ENCODE results near the gene TOR2A.
"Not testable (repeated sequence)": the region's sequence is repeated elsewhere in the genome, so short reads cannot be mapped to it uniquely, and the experiment has no call there.

Gene TOR2A

GRCh38 chr9:127734747-127735529, at the start of gene TOR2A:
TOR2A (minus strand) TSS chr9:127735294; CDS start chr9:127735270, 24 bp downstream.
- peak within 1 kb of the TSS; percentile 74 to 98 for H3K4me3 ChIP-seq (ENCODE audit: low read depth in 1 of 2, low read length in 1 of 2)
- peak; percentile 100 for TF ChIP-seq CTCF (IDR thresholded peaks at IDR 0.05)
- peaks cover 17 to 21% of the 10 kb centered on the region in 2 experiments for H3K4me1 ChIP-seq (ENCODE audit: control insufficient read depth in 1 of 2, insufficient read depth in 1 of 2, low read depth in 1 of 2, low read length in 1 of 2)

GRCh38 chr9:127783111-127784008, 48.3 kb upstream of the TOR2A start:
- no peaks in the 10 kb centered on the region for H3K27me3 ChIP-seq
- H3K36me3 ChIP-seq = peaks cover 16% of the 10 kb centered on the region
- no peaks in the 10 kb centered on the region for H3K9me3 ChIP-seq
- TF ChIP-seq CTCF (IDR thresholded peaks at IDR 0.05) = peak; percentile 43
- H3K4me3 ChIP-seq (ENCODE audit: low read depth in 1 of 2, low read length in 1 of 2) = peak overlapping the region; percentile 79 to 97
- H3K4me1 ChIP-seq (ENCODE audit: control insufficient read depth in 1 of 2, insufficient read depth in 1 of 2, low read depth in 1 of 2, low read length in 1 of 2) = peaks cover 79 to 80% of the 10 kb centered on the region in 2 experiments
- peak overlapping the region; percentile 90 for H3K27ac ChIP-seq

More at GRCh38 chr9:127734747-127735529, at the start of gene TOR2A:
- Histone ChIP-seq H3K27me3 (no peaks in the 10 kb centered on the region), H3K9me3 (no peaks in the 10 kb centered on the region), H3K36me3 (peaks cover 53% of the 10 kb centered on the region), H3K27ac (peak within 1 kb of the TSS; percentile 99)

GRCh38 chr9:127781806-127782205, 46.7 kb upstream of the TOR2A start:
- H3K9me3 ChIP-seq = no peaks in the 10 kb centered on the region
- H3K27ac ChIP-seq = peak overlapping the region; percentile 90
- no peaks in the 10 kb centered on the region for H3K27me3 ChIP-seq
- no peak for TF ChIP-seq CTCF (IDR thresholded peaks at IDR 0.05)
- peaks cover under 1% of the 10 kb centered on the region for H3K36me3 ChIP-seq
- peak overlapping the region in 1 of 2 experiments; percentile 78 for H3K4me3 ChIP-seq (ENCODE audit: low read depth in 1 of 2, low read length in 1 of 2)
- peaks cover 75 to 84% of the 10 kb centered on the region in 2 experiments for H3K4me1 ChIP-seq (ENCODE audit: control insufficient read depth in 1 of 2, insufficient read depth in 1 of 2, low read depth in 1 of 2, low read length in 1 of 2)

GRCh38 chr9:127780909-127781308, 45.8 kb upstream of the TOR2A start:
- TF ChIP-seq CTCF (IDR thresholded peaks at IDR 0.05) = peak; percentile 56
- H3K27ac ChIP-seq = peak overlapping the region; percentile 90
- not testable (repeated sequence) for H3K9me3 ChIP-seq, H3K27me3 ChIP-seq, H3K36me3 ChIP-seq
- H3K4me3 ChIP-seq (ENCODE audit: low read depth in 1 of 2, low read length in 1 of 2) = peak overlapping the region; percentile 45 to 78
- peaks cover 78 to 87% of the 10 kb centered on the region in 2 experiments for H3K4me1 ChIP-seq (ENCODE audit: control insufficient read depth in 1 of 2, insufficient read depth in 1 of 2, low read depth in 1 of 2, low read length in 1 of 2)

GRCh38 chr9:127780126-127780885, 45.2 kb upstream of the TOR2A start:
- no peak for TF ChIP-seq CTCF (IDR thresholded peaks at IDR 0.05)
- no peaks in the 10 kb centered on the region for H3K9me3 ChIP-seq
- H3K36me3 ChIP-seq = peaks cover 7% of the 10 kb centered on the region
- H3K27me3 ChIP-seq = no peaks in the 10 kb centered on the region
- peak overlapping the region; percentile 78 to 97 for H3K4me3 ChIP-seq (ENCODE audit: low read depth in 1 of 2, low read length in 1 of 2)
- H3K4me1 ChIP-seq (ENCODE audit: control insufficient read depth in 1 of 2, insufficient read depth in 1 of 2, low read depth in 1 of 2, low read length in 1 of 2) = peaks cover 84 to 93% of the 10 kb centered on the region in 2 experiments
- peak overlapping the region; percentile 90 for H3K27ac ChIP-seq
